SK-N-MC (cell line): ENCODE data around the gene C11orf58.

Source experiments
- FOXP2 ChIP-seq: optimal IDR thresholded peaks from 2 replicates; pipeline ENCODE3; 2011; ENCODE audit warnings: mild to moderate bottlenecking, moderate library complexity; ENCODE audit not compliant: insufficient read depth; ENCODE audit errors: extremely low read length, control extremely low read depth
- POLR2AphosphoS5 ChIP-seq: IDR thresholded peaks from 2 replicates; pipeline ENCODE4 v1.6.1; 2012; ENCODE audit warnings: mild to moderate bottlenecking, low read depth, low read length, borderline replicate concordance

DNA sequence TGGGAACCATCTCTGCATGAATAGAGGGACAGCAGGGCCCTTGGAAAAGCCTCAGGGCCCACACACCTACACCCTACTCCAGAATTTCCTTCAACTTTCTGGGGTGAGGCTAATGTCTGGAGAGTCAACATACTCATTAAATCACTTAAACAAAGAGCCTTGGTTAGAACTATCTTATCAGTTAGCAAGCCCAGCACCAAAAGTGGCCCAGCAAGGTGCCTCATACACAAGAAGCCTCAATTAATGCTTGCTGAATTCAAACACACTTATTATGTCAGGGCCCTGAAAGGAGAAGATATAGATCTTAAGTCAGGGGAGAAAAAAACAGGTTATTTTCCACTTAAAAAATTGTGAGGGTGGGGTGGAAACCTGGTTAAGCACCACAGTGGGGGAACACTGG lies 61.4 kb downstream of the C11orf58 start:
- TF ChIP-seq POLR2AphosphoS5 (no peak), FOXP2 (no peak)
